Measurements from ENCODE around the gene CSTB. TPM values are rescaled to one million over a fixed set of nuclear protein-coding genes. Genes with fewer than 3 reads are reported as not detected.

CSTB gene
- total RNA-seq, 1 experiment from 2014 or later: 57.5 TPM

DNA sequence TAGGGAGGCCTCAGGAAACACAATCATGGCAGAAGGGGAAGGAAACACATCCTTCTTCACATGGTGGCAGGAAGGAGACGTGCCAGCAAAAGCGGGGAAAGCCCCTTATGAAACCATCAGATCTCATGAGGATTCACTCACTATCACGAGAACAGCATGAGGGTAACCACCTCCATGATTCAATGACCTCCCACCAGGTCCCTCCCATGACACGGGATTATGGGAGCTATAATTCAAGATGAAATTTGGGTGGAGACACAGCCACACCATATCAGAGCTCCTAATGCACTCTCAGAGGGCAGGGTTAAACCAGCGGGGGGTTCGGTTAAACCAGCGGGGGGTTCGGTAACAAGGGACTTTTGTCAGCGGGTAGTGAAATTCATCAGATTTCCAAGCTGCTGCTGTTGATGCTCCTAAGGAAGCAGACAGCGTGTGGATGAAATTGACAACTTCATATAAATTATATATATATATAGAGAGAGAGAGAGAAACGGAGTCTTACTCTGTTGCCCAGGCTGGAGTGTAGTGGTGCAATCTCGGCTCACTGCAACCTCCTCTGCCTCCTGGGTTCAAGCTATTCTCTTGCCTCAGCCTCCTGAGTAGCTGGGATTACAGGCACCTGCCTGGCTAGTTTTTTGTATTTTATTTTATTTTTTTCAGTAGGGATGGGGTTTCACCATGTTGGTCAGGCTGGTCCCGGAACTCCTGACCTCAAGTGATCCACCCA is 4.2 kb downstream of the CSTB start:
- RAD21 ChIA-PET (ENCODE audit: low non-redundant PET in 1 of 2, low total read pairs in 2 of 2, uncharacterized antibody in 2 of 2, unreplicated experiment in 2 of 2): no interaction called here
- Histone ChIP-seq H2AFZ (ENCODE audit: low read depth, low read length, poor library complexity, severe bottlenecking) (no peak overlapping the region), H3K4me2 (ENCODE audit: low read length) (no peak overlapping the region), H4K20me1 (ENCODE audit: insufficient read depth) (no peaks in the 10 kb centered on the region), H3K27me3 (ENCODE audit: insufficient read depth, low read length) (no peaks in the 10 kb centered on the region), H3K4me3 (replicated peaks in 1 of 2; ENCODE audit: low read depth in 1 of 2, low read length in 2 of 2) (no peak overlapping the region), H3K27ac (ENCODE audit: low read depth, low read length) (no peak overlapping the region), H3K9me2 (ENCODE audit: insufficient read depth) (no peaks in the 10 kb centered on the region), H3K79me2 (ENCODE audit: insufficient read depth, low read length) (peaks cover 18% of the 10 kb centered on the region), H3K9me3 (ENCODE audit: control insufficient read depth in 1 of 2, insufficient read depth in 1 of 2, low read depth in 1 of 2, low read length in 2 of 2) (no peaks in the 10 kb centered on the region), H3K4me1 (ENCODE audit: control insufficient read depth in 1 of 2, insufficient read depth in 2 of 2, low read length in 2 of 2) (peaks cover 18 to 39% of the 10 kb centered on the region in 2 experiments), H3K36me3 (ENCODE audit: control insufficient read depth in 1 of 2, insufficient read depth in 2 of 2, low read length in 2 of 2) (peaks cover 8 to 9% of the 10 kb centered on the region in 2 experiments; a peak in 3 of 4 replicates), H3K9ac (ENCODE audit: low read length) (no peak overlapping the region)
- ATAC-seq (no peak), DNase-seq (ENCODE audit: low read depth, low spot score) (no peak)
- POLR2A ChIA-PET: no interaction called here
- intact Hi-C loops (cut with micrococcal nuclease): no loop called here
- TF ChIP-seq, protein P1, sequence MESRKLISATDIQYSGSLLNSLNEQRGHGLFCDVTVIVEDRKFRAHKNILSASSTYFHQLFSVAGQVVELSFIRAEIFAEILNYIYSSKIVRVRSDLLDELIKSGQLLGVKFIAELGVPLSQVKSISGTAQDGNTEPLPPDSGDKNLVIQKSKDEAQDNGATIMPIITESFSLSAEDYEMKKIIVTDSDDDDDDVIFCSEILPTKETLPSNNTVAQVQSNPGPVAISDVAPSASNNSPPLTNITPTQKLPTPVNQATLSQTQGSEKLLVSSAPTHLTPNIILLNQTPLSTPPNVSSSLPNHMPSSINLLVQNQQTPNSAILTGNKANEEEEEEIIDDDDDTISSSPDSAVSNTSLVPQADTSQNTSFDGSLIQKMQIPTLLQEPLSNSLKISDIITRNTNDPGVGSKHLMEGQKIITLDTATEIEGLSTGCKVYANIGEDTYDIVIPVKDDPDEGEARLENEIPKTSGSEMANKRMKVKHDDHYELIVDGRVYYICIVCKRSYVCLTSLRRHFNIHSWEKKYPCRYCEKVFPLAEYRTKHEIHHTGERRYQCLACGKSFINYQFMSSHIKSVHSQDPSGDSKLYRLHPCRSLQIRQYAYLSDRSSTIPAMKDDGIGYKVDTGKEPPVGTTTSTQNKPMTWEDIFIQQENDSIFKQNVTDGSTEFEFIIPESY (IDR thresholded peaks at IDR 0.05; ENCODE audit: extremely low read depth, insufficient replicate concordance, low read length): no peak
- no peak for TF ChIP-seq POLR2A (IDR thresholded peaks at IDR 0.05; ENCODE audit: borderline replicate concordance, extremely low read depth, insufficient read depth, insufficient read length)
- no peak for TF ChIP-seq CEBPB (IDR thresholded peaks at IDR 0.05; ENCODE audit: low read depth)
- TF ChIP-seq ELF1 (IDR thresholded peaks at IDR 0.05; ENCODE audit: borderline replicate concordance, low read depth): no peak
- no peak for TF ChIP-seq EZH2phosphoT487 (IDR thresholded peaks at IDR 0.05; ENCODE audit: borderline replicate concordance)
- CTCF ChIA-PET: no interaction called here
- no TSS peak for BruUV-seq (replicated peaks)

DNA sequence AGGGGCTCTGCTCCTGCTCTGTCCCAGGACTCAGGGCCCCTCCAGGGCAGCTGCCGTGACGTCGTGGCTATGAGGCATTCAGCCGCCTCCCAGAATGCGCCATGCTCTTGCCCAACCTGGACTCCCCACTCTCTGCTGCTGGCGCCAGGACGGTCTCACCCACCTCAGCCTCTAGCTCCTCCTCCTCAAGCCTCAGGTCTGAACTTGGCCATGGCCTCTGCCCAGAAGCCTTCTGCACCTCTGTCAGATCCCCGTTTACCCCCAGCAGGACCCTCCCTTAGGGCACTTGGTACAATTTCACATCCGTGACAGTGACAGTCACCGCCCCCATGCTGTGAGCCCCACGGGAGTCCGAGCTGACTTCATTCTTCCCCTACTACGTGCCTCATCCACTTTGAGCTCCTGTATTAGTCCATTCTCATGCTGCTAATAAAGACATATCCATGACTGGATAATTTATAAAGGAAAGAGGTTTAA is 4.9 kb downstream of the CSTB start:
- Histone ChIP-seq H3K36me3 (ENCODE audit: control insufficient read depth in 1 of 2, insufficient read depth in 2 of 2, low read length in 2 of 2) (peaks cover 8 to 9% of the 10 kb centered on the region in 2 experiments; a peak in 3 of 4 replicates), H3K9ac (ENCODE audit: low read length) (no peak overlapping the region)
- BruUV-seq (replicated peaks): no TSS peak

More for the DNA sequence above, 4.9 kb downstream of the CSTB start:
- peaks cover 18% of the 10 kb centered on the region for H3K79me2 ChIP-seq (ENCODE audit: insufficient read depth, low read length)
- DNase-seq (ENCODE audit: low read depth, low spot score) (no peak), ATAC-seq (no peak)
- H3K4me3 ChIP-seq (replicated peaks in 1 of 2; ENCODE audit: low read depth in 1 of 2, low read length in 2 of 2): no peak overlapping the region
- no peaks in the 10 kb centered on the region for H3K9me2 ChIP-seq (ENCODE audit: insufficient read depth)
- no peaks in the 10 kb centered on the region for H3K27me3 ChIP-seq (ENCODE audit: insufficient read depth, low read length)
- intact Hi-C loops (cut with micrococcal nuclease): no loop called here
- peaks cover 18 to 35% of the 10 kb centered on the region in 2 experiments for H3K4me1 ChIP-seq (ENCODE audit: control insufficient read depth in 1 of 2, insufficient read depth in 2 of 2, low read length in 2 of 2)
- CTCF ChIA-PET: no interaction called here
- H2AFZ ChIP-seq (ENCODE audit: low read depth, low read length, poor library complexity, severe bottlenecking): no peak overlapping the region
- H4K20me1 ChIP-seq (ENCODE audit: insufficient read depth): no peaks in the 10 kb centered on the region
- TF ChIP-seq, protein P2, sequence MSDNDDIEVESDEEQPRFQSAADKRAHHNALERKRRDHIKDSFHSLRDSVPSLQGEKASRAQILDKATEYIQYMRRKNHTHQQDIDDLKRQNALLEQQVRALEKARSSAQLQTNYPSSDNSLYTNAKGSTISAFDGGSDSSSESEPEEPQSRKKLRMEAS (IDR thresholded peaks at IDR 0.05): no peak
- TF ChIP-seq EZH2phosphoT487 (IDR thresholded peaks at IDR 0.05; ENCODE audit: borderline replicate concordance): no peak
- TF ChIP-seq POLR2A (IDR thresholded peaks at IDR 0.05; ENCODE audit: borderline replicate concordance, extremely low read depth, insufficient read depth, insufficient read length): no peak
- no peak for TF ChIP-seq SP1 (IDR thresholded peaks at IDR 0.05; ENCODE audit: low read depth)
- no peak for TF ChIP-seq SRF (IDR thresholded peaks at IDR 0.05; ENCODE audit: low read depth)
- TF ChIP-seq, protein P3, sequence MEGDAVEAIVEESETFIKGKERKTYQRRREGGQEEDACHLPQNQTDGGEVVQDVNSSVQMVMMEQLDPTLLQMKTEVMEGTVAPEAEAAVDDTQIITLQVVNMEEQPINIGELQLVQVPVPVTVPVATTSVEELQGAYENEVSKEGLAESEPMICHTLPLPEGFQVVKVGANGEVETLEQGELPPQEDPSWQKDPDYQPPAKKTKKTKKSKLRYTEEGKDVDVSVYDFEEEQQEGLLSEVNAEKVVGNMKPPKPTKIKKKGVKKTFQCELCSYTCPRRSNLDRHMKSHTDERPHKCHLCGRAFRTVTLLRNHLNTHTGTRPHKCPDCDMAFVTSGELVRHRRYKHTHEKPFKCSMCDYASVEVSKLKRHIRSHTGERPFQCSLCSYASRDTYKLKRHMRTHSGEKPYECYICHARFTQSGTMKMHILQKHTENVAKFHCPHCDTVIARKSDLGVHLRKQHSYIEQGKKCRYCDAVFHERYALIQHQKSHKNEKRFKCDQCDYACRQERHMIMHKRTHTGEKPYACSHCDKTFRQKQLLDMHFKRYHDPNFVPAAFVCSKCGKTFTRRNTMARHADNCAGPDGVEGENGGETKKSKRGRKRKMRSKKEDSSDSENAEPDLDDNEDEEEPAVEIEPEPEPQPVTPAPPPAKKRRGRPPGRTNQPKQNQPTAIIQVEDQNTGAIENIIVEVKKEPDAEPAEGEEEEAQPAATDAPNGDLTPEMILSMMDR (IDR thresholded peaks at IDR 0.05 in 2 of 3, conservative IDR thresholded peaks at IDR 0.05 in 1 of 3; ENCODE audit: borderline replicate concordance in 1 of 3, insufficient read depth in 1 of 3, low read depth in 2 of 3, low read length in 2 of 3): no peak
- RAD21 ChIA-PET (ENCODE audit: low non-redundant PET in 1 of 2, low total read pairs in 2 of 2, uncharacterized antibody in 2 of 2, unreplicated experiment in 2 of 2): no interaction called here
- H3K27ac ChIP-seq (ENCODE audit: low read depth, low read length): no peak overlapping the region
- no peaks in the 10 kb centered on the region for H3K9me3 ChIP-seq (ENCODE audit: control insufficient read depth in 1 of 2, insufficient read depth in 1 of 2, low read depth in 1 of 2, low read length in 2 of 2)
- H3K4me2 ChIP-seq (ENCODE audit: low read length): no peak overlapping the region
- POLR2A ChIA-PET: no interaction called here
